Mammary epithelial cell (primary cell): Measurements from ENCODE around the gene RBP2.

Source experiments
- EZH2 ChIP-seq: IDR thresholded peaks from 2 replicates; pipeline ENCODE4 v1.6.1; 2012; ENCODE audit warnings: low read length, inconsistent platforms, borderline replicate concordance
- TF ChIP-seq, protein P1 (sequence below), 2 donors: IDR thresholded peaks in 1 of 2; conservative IDR thresholded peaks in 1 of 2; 2 replicates each; pipeline ENCODE4 v1.5.1; 2011 to 2012; ENCODE audit warnings: inconsistent platforms in 2 of 2, low read length in 2 of 2, mild to moderate bottlenecking in 2 of 2, control low read depth in 1 of 2, low read depth in 1 of 2; ENCODE audit not compliant: insufficient read depth in 1 of 2; ENCODE audit errors: extremely low read depth in 1 of 2

DNA sequence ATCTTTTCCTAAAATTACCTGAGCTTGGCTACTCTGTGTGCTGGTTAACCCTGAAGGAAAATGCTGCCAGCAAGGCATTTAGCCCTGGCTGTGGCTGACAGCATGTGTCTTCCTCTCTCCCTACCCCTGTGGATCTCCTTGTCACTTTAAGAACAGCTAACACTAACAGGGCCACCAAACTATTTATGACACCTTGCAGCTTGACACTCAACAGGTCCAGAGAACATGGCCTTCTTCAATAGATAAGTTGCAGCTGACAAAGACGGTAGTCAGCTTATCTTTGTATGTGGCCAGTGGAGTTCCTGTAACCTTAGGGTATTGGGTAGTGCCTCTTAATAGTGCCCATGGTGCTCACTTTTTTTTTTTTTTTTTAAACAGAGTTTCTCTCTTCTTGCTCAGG, 54.9 kb downstream of the RBP2 start:
- TF ChIP-seq, protein P1, sequence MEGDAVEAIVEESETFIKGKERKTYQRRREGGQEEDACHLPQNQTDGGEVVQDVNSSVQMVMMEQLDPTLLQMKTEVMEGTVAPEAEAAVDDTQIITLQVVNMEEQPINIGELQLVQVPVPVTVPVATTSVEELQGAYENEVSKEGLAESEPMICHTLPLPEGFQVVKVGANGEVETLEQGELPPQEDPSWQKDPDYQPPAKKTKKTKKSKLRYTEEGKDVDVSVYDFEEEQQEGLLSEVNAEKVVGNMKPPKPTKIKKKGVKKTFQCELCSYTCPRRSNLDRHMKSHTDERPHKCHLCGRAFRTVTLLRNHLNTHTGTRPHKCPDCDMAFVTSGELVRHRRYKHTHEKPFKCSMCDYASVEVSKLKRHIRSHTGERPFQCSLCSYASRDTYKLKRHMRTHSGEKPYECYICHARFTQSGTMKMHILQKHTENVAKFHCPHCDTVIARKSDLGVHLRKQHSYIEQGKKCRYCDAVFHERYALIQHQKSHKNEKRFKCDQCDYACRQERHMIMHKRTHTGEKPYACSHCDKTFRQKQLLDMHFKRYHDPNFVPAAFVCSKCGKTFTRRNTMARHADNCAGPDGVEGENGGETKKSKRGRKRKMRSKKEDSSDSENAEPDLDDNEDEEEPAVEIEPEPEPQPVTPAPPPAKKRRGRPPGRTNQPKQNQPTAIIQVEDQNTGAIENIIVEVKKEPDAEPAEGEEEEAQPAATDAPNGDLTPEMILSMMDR (conservative IDR thresholded peaks at IDR 0.05 in 1 of 2, IDR thresholded peaks at IDR 0.05 in 1 of 2; ENCODE audit: extremely low read depth in 1 of 2, insufficient read depth in 1 of 2, low read depth in 1 of 2, low read length in 2 of 2), result no peak
- TF ChIP-seq EZH2, result no peak
